Activated CD4-positive, alpha-beta T cell treated with anti-CD3 and anti-CD28 coated beads for 48 hours (primary cell): ENCODE results near the gene TPCN2.
A peak's percentile ranks its signal among the peaks of the same experiment; 100 is the strongest.
"Not testable (repeated sequence)": the region's sequence is repeated elsewhere in the genome, so short reads cannot be mapped to it uniquely, and the experiment has no call there.

Source experiments
- DNase-seq: peaks from one replicate; pipeline ENCODE4 v3.0.0-alpha.2; 2020

Gene TPCN2

DNA sequence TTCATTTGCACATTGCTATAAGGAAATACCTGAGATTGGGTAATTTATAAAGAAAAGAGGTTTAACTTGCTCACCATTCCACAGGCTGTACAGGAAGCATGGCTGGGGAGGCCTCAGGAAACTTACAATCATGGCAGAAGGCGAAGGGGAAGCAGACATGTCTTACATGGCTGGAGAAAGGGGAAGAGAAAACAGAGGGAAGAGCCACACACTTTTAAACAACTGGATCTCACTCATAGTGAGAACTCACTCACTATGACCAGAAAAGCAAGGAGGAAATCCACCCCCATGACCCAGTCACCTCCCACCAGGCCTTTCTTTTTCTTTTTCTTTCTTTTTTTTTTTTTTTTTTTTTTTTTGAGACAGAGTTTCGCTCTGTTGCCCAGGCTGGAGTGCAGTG is 85.5 kb downstream of the TPCN2 start:
- not testable (repeated sequence) for DNase-seq

DNA sequence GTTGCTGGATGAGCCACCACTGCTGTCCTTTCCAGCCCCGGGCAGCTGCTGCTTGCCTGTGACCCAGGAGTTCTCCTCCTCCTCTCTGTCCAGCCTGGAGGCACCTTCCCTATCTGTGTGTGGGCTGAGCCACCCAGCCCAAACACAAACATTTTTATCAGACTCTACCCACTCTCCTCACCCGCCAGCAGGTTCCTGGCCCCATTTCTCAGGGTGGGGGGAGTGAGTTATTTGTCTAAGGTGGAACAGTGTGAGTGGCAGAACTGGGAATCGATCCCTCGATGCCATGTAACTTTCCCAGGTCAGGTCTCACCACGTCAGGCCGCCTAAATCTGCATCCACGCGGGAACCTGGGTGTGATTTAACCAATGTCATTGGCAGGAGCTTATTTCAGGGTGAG is 86.2 kb downstream of the TPCN2 start:
- no peak for DNase-seq

DNA sequence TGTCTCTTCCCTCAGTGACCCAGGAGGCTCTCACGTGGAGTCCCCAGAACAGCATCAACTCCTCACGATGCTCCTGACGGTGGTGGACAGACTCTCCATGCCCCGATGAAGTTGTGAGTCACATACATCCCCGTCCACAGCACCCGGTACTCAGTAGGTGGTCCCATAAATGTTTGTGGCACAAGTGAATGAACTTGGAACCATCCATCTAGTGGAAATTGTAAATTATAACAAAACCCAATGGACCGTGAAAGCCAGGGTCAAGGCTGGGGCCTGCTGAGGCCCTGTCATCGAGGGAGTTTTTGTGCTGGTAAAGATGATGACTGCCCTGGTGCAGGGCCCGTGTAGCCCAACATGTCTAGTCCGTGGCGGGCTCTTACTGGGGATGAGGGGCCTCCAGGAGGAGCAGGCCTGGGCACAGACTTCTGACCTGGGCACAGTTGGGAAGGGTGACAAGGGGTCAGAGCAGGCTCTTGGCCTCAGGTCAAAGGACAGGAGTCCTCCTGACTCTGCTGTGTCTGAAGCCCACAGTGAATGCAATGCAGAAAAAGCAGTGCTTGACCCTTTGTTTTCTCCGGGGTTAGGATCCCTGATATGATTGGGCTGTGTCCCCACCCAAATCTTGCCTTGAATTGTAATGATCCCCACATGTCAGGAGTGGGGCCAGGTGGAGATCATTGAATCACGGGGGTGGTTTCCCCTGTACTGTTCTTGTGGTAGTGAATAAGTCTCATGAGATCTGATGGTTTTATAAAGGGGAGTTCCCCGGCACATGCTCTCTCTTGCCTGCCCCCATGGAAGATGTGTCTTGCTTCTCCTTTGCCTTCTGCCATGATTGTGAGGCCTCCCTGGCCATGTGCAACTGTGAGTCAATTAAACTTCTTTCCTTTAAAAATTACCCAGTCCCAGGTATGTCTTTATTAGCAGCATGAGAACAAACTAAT is 87.0 kb downstream of the TPCN2 start:
- DNase-seq: peak; percentile 32

DNA sequence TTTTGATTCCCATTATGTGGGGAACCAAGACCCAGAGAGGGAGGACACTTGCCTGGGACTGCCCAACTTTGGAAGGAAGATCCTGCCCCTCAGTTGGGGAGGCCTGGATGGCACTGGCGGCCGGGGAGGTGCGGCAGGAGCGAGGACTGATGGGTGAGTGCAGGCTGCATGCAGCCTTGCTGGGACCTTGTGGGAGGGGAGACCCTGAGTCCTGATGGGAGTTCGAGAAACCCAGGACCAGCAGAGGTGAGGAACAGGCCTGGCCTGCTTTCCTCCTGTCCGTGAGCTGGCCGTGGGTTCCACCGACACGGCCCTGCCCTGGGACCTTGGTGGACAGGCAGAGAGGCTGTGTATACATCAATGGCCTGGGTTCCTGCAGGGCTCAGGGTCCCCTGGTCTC is 87.7 kb downstream of the TPCN2 start:
- no peak for DNase-seq

DNA sequence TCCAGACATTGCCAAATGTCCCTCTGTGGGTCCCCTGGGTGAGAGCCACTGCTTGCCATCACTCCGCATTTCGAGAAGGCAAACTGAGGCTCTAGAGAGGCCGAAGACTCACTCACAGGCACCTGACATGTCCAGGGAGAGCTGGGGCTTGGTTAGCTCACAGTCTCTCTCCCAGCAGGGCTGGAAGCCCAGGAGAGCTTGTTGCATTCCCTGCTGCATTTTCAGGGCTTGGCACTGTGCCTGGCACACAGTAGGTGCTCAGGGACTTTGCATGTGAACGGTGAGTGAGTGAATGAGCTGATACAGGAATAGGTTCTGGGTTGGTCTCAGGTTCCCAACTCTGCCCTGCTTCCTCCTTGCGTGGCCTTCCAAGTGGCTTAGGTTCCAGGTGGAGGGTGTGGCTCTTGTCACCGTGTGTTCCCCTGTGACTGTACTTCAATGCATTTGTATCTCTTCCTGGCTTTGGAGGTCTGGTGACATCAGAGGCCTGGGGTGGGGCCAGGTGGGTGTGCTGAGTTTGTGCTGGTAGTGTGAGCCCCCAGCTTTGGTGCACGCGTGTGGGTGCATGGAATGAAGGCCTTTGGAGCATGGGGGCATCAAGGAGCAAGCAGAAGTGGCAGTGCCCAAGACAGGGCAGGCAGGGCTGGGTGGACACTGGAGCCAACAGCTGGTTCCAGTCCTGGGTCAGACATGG is 88.6 kb downstream of the TPCN2 start:
- no peak for DNase-seq

DNA sequence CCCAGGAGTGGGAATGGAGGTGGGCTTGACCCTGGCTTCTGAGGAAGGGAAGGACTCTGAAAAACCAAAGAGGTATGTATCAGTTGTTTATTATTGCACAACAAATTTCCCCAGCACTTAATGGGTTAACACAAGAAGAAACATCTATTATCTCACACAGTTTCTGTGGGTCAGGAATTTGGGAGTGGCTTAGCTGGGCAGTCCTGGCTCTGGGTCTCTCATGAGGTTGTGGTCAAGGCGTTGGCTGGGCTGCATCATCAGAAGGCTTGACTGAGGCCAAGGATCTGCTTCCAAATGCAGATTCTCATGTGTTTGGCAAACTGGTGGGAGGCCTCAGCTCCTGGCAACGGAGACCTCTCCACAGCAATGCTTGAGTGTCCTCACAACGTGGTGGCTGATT is 89.5 kb downstream of the TPCN2 start:
- no peak for DNase-seq

DNA sequence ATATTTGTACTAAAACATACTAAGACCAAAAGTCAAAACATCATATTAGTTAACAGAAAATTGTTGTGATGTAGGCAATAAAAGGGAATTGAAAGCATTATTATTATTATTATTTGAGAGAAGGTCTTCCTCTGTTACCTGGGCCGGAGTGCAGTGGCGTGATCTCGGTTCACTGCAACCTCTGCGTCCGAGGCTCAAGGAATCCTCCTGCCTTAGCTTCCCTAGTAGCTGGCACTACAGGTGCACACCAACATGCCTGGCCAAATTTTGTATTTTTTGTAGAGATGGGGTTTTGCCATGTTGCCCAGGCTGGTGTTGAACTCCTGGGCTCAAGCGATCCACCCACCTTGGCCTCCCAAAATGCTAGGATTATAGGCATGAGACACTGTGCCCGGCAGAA is 91.4 kb downstream of the TPCN2 start:
- not testable (repeated sequence) for DNase-seq

DNA sequence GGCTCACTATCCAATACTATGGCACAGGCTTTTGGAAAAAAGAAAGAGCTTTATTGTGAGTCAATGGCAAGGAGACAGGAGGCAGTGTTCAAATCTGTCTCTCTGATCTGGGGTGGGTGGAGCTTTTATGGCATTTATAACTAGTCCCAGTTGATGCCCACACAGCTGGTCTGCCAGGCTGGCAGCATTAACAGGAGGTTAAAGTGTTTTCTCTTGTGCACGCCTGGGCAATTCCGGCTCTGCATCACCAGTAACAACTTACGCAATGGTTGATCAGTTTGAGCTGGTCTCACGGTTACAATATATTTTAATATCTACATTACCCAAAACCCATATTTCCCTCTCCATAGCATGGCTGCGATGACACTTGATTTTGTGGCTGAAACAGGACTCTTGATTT is 91.9 kb downstream of the TPCN2 start:
- no peak for DNase-seq

DNA sequence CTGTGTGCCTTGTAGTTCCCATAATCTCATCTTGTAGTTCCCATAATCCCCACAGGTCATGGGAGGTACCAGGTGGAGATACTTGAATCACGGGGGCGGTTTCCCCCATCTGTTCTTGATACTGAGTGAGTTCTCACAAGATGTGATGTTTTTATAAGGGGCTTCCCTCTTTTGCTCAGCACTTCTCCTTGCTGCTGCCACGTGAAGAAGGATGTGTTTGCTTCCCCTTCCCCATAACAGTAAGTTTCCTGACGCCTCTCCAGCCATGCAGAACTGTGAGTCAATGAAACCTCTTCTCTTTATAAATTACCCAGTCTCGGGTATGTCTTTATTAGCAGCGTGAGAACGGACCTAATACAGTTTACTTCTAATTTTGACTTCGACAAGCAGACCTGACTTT is 93.0 kb downstream of the TPCN2 start:
- DNase-seq: no peak

DNA sequence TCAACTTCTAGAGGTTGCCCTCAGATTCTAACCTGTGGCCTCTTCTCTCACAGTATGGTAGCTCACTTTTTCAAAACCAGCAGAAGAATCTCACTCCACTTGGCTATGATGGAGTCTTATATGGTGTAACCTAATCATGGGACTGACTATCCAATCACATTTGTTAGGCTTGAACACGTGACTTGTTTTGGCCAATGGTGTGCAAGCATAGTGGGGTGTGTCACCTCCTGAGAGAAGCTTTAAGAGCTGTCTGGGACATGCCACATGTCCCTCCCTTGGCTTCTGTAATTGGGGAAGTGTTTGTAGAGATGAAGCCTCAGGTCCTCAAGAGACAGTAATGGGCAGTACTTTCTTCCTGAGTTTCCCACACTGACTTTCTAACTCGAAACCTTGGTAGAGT is 94.2 kb downstream of the TPCN2 start:
- no peak for DNase-seq

DNA sequence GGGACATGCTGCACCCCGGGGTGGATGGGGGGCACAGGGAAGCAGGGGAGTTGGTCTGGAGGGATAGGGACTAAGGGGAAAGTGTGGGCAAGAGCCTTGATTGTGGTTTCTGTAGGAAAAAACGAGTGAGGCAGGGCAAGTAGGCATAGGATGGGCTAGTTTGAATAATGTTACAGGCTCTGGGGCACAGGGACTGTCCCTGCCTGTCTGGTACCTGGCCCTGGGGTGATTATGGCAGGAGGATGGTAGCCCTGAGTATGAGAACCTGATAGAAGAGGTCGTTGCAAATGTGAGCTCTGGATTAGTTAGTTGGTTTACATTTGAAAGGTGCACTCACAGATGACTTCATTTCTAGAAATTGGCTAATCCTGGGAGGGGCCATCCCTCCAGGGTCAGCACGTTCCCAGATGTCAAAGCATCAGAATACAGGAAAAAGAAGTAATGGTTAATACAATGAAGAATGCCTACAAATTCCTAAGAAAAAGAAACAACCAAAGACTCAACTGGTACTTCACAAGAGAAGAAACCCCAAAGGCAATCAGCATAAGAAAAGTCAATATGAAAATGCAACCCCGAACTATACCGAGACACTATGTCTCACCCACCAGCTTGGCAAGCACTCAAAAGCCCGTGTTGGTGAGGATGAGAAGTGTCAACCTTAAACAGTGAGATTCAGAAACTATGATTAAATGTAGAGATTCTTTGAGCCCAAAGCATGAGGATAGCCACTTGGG is 95.8 kb downstream of the TPCN2 start:
- peak; percentile 70 for DNase-seq

DNA sequence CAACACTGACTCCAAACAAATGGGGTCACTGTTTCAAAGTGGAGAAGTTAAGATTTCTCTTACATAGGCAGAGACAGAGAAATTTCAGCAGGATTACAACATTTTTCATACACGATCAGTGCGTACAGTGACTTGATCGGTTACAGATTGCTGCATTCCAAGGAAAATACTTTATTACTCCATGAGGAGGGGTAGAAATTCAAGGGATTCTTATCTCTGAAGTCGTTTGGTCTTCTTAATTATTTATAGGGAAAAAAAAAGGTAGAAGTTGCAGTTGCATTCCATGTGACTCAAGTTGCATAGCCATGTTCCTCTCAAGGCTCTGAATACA is 96.3 kb downstream of the TPCN2 start:
- DNase-seq: no peak

DNA sequence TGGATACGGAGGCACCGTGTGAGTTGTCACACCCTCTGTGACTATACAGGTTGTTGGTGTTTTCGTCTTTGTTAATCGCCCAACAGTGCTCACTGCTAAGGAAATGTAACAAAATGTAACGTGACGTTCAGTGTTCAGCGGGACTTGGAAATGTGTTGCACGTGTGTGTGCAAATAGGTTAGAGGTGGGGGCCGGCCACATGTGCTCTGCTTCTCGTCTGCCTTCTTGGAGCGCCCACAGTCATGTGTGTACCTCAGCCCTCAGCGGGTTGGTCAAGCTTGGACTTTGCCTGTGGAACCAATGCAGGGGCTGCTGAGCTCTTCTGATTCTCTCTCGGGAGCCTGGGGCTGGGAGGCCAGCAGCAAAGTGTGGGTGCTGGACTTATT is 99.6 kb downstream of the TPCN2 start:
- DNase-seq: no peak

DNA sequence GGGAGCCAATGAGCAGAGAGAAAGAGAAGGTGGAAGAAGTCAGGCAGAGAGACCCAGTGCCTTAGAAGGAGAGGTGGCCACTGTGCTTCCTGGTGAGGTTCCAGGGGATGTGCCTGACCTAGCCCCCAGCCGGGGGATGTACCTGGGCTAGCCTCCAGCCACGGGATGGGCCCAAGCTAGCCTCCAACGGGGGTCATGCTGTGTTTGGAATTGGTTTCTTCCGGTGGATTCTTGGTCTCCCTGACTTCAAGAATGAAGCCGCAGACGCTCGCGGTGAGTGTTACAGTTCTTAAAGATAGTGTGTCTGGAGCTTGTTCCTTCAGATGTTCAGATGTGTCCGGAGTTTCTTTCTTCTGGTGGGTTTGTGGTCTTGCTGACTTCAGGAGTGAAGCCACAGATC is 100.1 kb downstream of the TPCN2 start:
- DNase-seq: no peak

DNA sequence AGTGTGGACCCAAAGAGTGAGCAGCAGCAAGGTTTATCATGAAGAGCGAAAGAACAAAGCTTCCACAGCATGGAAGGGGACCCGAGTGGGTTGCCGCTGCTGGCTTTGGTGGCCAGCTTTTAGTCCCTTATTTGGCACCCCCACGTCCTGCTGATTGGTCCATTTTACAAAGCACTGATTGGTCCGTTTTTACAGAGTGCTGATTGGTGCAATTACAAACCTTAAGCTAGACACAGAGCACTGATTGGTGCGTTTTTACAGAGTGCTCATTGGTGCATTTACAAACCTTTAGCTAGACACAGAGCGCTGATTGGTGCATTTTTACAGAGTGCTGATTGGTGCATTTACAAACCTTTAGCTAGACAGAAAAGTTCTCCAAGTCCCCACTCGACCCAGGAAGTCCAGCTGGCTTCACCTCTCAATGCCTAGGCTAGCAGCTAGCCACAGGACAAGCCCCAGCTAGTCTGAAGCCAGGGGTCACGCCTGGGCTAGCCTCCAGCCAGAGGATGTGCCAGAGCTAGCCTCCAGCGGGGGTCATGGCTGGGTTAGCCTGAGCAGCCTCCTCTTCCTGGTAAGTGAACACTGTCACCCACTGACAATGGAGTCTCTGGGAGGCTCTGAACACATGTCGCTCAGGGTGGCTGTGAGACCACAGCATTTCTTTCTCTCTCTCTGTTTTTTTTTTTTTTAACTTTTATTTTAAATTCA is 100.8 kb downstream of the TPCN2 start:
- not testable (repeated sequence) for DNase-seq

DNA sequence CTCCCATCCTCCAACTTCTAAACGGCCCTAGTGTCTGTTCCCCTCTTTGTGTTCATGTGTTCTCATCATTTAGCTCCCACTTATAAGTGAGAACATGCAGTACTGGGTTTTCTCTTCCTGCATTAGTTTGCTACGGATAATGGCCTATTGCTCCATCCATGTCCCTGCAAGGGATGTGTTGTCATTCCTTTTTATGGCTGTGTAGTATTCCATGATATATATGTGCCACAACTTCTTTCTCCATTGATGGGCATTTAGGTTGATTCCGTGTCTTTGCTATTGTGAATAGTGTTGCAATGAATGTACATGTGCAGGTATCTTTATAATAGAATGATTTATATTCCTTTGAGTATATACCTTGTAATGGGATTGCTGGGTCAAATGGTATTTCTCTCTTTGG is 101.4 kb downstream of the TPCN2 start:
- DNase-seq: no peak

DNA sequence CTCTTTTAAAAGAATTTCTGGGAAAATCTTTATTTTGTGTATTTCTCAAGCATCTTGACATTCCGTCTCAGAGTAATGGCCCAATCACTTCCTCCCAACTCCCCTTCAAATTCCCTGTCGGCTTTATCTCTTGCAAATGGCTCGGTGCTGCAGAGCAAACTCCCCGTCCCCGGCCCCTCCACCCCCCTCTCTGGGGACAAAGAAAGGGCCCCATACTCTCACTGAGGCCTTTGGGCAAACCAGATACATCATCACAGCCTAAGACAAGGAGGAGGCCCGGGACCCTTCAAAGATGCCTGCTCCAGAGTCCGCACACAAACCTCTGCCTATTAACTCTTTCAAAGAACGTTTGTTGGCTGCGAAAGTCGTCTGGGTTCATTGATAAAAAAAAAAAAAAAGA is 103.1 kb downstream of the TPCN2 start:
- DNase-seq: no peak

DNA sequence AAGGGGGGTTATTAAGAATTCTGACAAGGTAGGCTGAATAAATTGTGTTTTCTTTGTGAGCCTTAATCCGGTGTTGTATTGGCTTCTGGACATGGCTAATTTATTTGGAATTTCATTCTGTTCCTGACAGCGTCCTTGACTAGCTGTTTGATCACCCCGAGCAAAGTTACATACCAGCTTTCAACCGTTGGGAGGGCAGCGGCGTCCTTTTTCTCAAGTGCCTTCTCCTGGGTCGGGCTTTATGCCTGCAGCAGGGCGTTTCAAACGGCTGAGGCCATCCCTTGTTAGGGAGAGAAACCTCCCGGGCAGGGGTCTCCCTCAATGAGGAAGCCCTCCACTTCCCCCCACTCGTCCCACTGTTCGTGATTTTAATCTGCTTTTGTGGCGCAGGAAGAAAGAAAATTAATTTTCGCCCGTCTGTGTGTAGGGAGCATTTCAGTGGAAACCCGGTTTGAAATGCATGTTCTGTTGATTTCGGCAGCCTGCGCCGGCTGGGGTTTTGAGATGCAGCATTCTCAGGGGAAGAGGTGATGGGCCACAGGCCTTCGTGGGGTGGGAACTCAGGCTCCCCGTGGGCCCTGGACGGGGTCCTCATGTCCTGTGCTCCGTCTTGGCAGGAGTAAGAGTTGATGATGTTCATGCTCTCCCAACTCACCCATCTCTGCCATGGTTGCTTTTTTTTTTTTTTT is 104.1 kb downstream of the TPCN2 start:
- no peak for DNase-seq

DNA sequence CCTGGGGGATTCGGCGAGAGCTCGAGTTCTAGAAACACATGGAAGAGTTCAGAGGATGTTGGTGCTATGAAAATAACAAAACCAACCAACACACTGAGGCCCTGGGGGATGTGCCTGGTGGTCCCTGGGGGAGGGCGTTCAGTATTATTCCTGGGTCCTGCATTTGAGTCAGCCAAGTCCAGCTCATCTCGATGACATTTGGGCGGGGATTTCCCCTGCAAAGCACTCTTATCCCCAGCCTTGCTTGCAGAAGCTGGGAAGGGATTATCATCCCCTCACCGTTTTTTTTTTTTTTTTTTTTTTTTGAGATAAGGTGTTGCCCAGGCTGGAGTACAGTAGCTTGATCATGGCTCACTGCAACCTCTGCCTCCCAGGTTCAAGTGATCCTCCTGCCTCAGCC is 104.9 kb downstream of the TPCN2 start:
- DNase-seq: no peak

DNA sequence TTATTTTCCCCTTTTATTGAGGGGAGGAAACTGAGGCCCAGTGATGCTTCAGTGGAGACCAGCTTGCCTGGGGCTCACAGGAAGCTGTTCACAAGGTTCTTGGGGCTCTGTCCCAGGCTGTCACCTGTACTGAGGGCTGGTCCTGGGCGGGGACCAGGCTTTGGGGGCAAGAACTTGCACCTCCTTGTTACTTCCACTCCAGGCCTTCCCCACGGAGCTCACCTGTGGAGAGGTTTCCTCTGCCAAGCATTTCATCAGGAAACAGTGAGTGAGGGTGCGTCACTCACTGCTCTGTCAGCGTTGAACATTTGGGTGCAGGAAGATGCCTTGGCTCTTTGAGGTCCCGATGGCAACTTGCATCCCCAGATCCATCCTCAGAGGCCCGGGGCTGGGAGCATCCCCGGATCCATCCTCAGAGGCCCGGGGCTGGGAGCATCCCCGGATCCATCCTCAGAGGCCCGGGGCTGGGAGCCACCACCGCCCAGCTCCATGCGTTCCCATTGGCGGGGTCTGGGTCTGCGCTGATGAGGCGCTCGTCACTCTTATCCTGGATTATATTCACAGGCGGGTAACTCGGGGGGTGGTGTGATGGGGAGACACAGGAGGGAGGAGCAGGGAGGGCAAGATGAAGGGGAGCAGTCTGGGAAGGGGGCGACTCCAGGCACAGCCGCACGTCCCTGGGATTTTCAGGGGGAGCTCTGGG is 105.6 kb downstream of the TPCN2 start:
- DNase-seq: no peak

DNA sequence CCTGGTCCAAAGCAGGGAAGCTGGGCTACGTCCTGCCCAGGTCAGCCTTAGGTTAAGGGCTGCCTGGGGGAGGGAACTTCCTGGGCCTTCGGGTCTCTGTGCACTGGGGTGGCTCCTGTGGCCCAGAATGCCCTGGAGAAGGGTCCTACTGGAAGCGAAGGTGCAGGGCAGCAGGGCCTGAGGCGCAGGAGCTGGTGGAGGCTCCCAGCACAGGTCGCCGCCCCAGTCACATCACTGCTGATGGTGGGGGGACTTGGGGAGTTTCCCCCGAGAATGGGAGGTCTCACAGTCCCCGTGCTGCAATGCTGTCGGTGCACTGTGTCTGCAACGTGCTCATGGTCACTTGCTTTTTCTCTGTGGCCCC is 106.2 kb downstream of the TPCN2 start:
- DNase-seq: no peak
